GM12878 (cell line): Measurements from ENCODE around the gene HIVEP3.

Source experiments
- GABPA ChIP-seq: IDR thresholded peaks from 2 replicates; pipeline ENCODE4 v1.6.1; 2014; ENCODE audit warnings: antibody characterized with exemption, low read depth, mild to moderate bottlenecking, inconsistent platforms
- NRF1 ChIP-seq: conservative IDR thresholded peaks from 2 replicates; pipeline ENCODE4 v1.6.1; 2011; ENCODE audit warnings: mild to moderate bottlenecking, low read depth, low read length, improper control_type of control experiment
- POLR2AphosphoS5 ChIP-seq: IDR thresholded peaks from 2 replicates; pipeline ENCODE4 v1.6.1; 2011; ENCODE audit warnings: mild to moderate bottlenecking, low read length, inconsistent platforms
- RELA ChIP-seq: fragments of 450-650 bp; IDR thresholded peaks from 2 replicates; pipeline ENCODE4 v1.8.0; 2014; ENCODE audit warnings: borderline replicate concordance; ENCODE audit not compliant: partially characterized antibody
- RFX5 ChIP-seq: IDR thresholded peaks from 2 replicates; pipeline ENCODE4 v1.6.1; 2011; ENCODE audit warnings: low read depth, low read length, improper control_type of control experiment
- TCF12 ChIP-seq: IDR thresholded peaks from 2 replicates; pipeline ENCODE4 v1.6.1; 2011; ENCODE audit warnings: low read depth, mild to moderate bottlenecking, low read length
- ZNF24 ChIP-seq: fragments of 450-650 bp; IDR thresholded peaks from 2 replicates; pipeline ENCODE4 v1.6.1; 2017; ENCODE audit warnings: antibody characterized with exemption, mild to moderate bottlenecking
- TF ChIP-seq, protein P1 (sequence below), 3 experiments: IDR thresholded peaks in 2 of 3; conservative IDR thresholded peaks in 1 of 3; 2 replicates each; pipeline ENCODE4 v1.5.1; 2011; ENCODE audit warnings: low read depth in 3 of 3, low read length in 3 of 3, mild to moderate bottlenecking in 3 of 3, control low read depth in 2 of 3, moderate library complexity in 2 of 3, inconsistent platforms in 1 of 3, mixed read lengths in 1 of 3; ENCODE audit not compliant: control insufficient read depth in 2 of 3, insufficient read depth in 1 of 3; ENCODE audit errors: extremely low read depth in 1 of 3

DNA sequence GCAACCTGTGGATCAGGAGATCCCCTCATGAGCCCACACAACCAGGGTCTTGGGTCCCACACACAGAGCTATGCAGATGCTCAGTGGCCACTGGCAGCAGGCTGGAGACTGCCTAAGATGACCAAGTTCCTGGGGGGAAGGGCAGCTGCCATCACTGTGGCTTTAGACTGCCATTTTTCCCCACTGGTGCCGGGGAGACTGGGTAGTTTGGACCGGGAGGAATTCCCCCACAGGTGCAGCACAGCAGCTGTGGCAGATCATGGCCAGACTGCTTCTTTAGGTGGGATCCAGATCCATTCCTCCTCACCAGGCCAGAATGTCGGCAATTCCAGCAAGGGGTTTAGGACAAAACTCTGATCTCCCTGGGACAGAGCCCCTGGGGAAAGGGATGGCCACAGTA lies 45.7 kb upstream of the HIVEP3 start:
- TF ChIP-seq TCF12 (peak; percentile 83), GABPA (no peak), RELA (no peak), RFX5 (no peak), NRF1 (no peak), POLR2AphosphoS5 (no peak), ZNF24 (no peak)
- TF ChIP-seq, protein P1, sequence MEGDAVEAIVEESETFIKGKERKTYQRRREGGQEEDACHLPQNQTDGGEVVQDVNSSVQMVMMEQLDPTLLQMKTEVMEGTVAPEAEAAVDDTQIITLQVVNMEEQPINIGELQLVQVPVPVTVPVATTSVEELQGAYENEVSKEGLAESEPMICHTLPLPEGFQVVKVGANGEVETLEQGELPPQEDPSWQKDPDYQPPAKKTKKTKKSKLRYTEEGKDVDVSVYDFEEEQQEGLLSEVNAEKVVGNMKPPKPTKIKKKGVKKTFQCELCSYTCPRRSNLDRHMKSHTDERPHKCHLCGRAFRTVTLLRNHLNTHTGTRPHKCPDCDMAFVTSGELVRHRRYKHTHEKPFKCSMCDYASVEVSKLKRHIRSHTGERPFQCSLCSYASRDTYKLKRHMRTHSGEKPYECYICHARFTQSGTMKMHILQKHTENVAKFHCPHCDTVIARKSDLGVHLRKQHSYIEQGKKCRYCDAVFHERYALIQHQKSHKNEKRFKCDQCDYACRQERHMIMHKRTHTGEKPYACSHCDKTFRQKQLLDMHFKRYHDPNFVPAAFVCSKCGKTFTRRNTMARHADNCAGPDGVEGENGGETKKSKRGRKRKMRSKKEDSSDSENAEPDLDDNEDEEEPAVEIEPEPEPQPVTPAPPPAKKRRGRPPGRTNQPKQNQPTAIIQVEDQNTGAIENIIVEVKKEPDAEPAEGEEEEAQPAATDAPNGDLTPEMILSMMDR (IDR thresholded peaks at IDR 0.05 in 2 of 3, conservative IDR thresholded peaks at IDR 0.05 in 1 of 3; ENCODE audit: control insufficient read depth in 2 of 3, extremely low read depth in 1 of 3, insufficient read depth in 1 of 3, low read depth in 3 of 3, low read length in 3 of 3) = no peak
